ENCODE measurements around the gene GPR39. TPM values are rescaled to one million over a fixed set of nuclear protein-coding genes. Genes with fewer than 3 reads are reported as not detected.

The GPR39 gene
- total and polyA plus RNA-seq, 2 donors = 0.09 to 1.0 TPM

DNA sequence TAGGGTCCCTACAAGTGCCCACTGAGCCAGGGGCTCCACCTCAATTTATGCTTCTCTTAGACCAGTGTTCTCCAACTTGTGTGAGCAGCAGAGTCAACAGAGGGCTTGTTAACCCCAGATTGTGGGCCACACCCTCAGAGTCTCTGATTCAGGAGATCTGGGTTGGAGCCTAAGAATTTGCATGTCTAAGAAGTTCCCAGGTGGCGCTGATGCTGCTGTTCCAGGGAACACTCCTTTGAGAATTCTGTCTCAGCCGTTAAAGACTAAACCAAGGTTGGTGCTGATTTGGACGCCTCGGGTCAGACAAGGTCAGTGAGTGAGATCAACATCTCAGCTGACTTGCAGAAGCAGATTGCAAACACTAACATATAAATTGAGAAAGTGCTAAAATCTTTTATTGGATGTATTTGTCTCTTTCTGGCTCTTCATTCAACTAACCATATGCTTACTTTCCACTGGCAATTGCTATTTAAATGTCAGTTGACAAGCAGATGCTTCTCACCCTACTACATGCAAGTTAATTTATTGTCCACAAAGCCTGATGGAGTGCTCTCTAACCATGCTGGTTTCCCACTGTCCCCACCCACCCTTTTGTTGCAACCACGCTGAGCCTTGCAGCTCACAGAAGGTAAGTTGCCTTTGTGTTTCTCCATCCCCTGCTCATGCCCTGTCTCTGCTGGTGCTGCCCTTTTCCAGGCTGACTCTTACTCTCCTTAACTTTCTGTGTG, 221.9 kb downstream of the GPR39 start:
- H3K36me3 ChIP-seq (ENCODE audit: control insufficient read depth in 2 of 2, insufficient read depth in 2 of 2, low read length in 1 of 2) = no peaks in the 10 kb centered on the region
- H3K4me1 ChIP-seq (ENCODE audit: control insufficient read depth in 2 of 2, insufficient read depth in 2 of 2, low read length in 2 of 2) = no peaks in the 10 kb centered on the region
- no peaks in the 10 kb centered on the region for H3K27me3 ChIP-seq (ENCODE audit: control insufficient read depth in 2 of 2, insufficient read depth in 1 of 2, low read length in 1 of 2)
- H3K9me3 ChIP-seq (ENCODE audit: control insufficient read depth in 2 of 2, insufficient read depth in 1 of 2, low read length in 1 of 2) = no peaks in the 10 kb centered on the region
- DNase-seq (ENCODE audit: low read depth in 6 of 9, low spot score in 9 of 9) = no peak
- no peak overlapping the region for H3K4me3 ChIP-seq (ENCODE audit: low read length in 2 of 2)
- 95% methylated on average over 5 of the region's 5 CpGs for WGBS
- H3K27ac ChIP-seq (ENCODE audit: low read depth in 1 of 2, low read length in 1 of 2) = no peak overlapping the region

DNA sequence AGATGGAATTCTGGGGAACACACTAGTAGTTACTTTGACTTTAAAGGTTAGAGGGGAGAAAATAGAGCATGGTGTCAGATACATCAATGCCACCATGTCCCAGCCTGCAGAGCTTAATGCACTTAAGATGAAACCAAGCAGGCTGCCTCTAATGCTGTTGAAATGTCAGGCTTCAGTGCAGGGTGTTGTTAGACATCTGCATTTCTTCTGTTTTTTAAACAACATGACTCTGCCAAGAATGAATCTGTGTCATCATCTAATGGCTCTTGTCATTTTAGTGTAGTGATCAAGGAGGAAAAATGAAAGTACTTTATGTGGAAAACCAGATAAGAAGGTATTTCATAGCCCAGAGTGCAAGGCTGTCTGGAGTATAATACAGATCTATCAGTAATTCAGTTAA, 223.5 kb downstream of the GPR39 start:
- DNase-seq (ENCODE audit: low read depth in 6 of 9, low spot score in 9 of 9) = no peak
- no peaks in the 10 kb centered on the region for H3K9me3 ChIP-seq (ENCODE audit: control insufficient read depth in 2 of 2, insufficient read depth in 1 of 2, low read length in 1 of 2)
- no peaks in the 10 kb centered on the region for H3K36me3 ChIP-seq (ENCODE audit: control insufficient read depth in 2 of 2, insufficient read depth in 2 of 2, low read length in 1 of 2)
- H3K4me1 ChIP-seq (ENCODE audit: control insufficient read depth in 2 of 2, insufficient read depth in 2 of 2, low read length in 2 of 2) = no peaks in the 10 kb centered on the region
- no peaks in the 10 kb centered on the region for H3K27me3 ChIP-seq (ENCODE audit: control insufficient read depth in 2 of 2, insufficient read depth in 1 of 2, low read length in 1 of 2)
- H3K4me3 ChIP-seq (ENCODE audit: low read length in 2 of 2) = no peak overlapping the region
- H3K27ac ChIP-seq (ENCODE audit: low read depth in 1 of 2, low read length in 1 of 2) = no peak overlapping the region

DNA sequence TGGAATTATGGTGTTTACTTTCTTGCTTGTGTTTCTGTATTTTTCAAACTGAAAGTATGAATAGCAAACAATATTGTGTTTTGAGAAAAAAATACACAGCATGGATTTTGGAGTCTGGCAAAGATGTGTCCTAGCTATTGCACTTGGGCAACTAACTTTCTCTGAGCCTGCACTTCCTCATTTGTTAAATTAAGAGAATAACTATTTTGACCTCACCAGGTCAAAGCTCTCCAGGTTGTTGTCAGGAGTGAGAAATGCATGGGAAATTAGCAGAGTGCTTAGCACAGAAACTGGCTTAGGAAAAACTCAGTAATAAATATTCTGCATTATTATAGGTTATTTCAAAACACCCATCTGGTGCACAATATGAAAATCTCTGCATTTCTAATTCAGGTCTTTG, 225.2 kb downstream of the GPR39 start:
- Histone ChIP-seq H3K4me1 (ENCODE audit: control insufficient read depth in 2 of 2, insufficient read depth in 2 of 2, low read length in 2 of 2) (no peaks in the 10 kb centered on the region), H3K27ac (ENCODE audit: low read depth in 1 of 2, low read length in 1 of 2) (no peak overlapping the region), H3K27me3 (ENCODE audit: control insufficient read depth in 2 of 2, insufficient read depth in 1 of 2, low read length in 1 of 2) (no peaks in the 10 kb centered on the region), H3K4me3 (ENCODE audit: low read length in 2 of 2) (no peak overlapping the region), H3K9me3 (ENCODE audit: control insufficient read depth in 2 of 2, insufficient read depth in 1 of 2, low read length in 1 of 2) (no peaks in the 10 kb centered on the region), H3K36me3 (ENCODE audit: control insufficient read depth in 2 of 2, insufficient read depth in 2 of 2, low read length in 1 of 2) (no peaks in the 10 kb centered on the region)
- no peak for DNase-seq (ENCODE audit: low read depth in 6 of 9, low spot score in 9 of 9)

DNA sequence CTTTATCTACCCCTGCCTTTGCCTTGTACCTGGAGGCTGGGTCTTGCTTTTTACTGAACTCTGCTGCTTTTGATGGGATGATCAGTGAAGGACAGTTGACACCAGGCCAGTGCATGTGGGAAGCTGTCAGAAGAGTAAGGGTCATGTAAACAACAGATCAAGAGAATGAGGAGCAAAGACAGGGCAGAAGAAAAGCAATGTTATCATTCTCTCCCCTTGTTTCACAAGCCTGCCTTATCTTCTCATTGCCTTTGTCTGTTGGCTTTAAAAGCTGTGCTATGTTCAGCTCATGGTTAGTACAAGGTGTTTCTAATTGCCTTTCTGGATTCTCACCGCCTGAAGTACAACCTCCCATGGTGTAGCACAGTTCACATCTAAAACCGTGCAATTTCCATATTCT, 225.8 kb downstream of the GPR39 start:
- Histone ChIP-seq H3K27ac (ENCODE audit: low read depth in 1 of 2, low read length in 1 of 2) (no peak overlapping the region), H3K4me3 (ENCODE audit: low read length in 2 of 2) (no peak overlapping the region), H3K9me3 (ENCODE audit: control insufficient read depth in 2 of 2, insufficient read depth in 1 of 2, low read length in 1 of 2) (no peaks in the 10 kb centered on the region), H3K4me1 (ENCODE audit: control insufficient read depth in 2 of 2, insufficient read depth in 2 of 2, low read length in 2 of 2) (no peaks in the 10 kb centered on the region), H3K36me3 (ENCODE audit: control insufficient read depth in 2 of 2, insufficient read depth in 2 of 2, low read length in 1 of 2) (no peaks in the 10 kb centered on the region), H3K27me3 (ENCODE audit: control insufficient read depth in 2 of 2, insufficient read depth in 1 of 2, low read length in 1 of 2) (no peaks in the 10 kb centered on the region)
- no peak for DNase-seq (ENCODE audit: low read depth in 6 of 9, low spot score in 9 of 9)
- WGBS = 85% methylated on average over 2 of the region's 2 CpGs

DNA sequence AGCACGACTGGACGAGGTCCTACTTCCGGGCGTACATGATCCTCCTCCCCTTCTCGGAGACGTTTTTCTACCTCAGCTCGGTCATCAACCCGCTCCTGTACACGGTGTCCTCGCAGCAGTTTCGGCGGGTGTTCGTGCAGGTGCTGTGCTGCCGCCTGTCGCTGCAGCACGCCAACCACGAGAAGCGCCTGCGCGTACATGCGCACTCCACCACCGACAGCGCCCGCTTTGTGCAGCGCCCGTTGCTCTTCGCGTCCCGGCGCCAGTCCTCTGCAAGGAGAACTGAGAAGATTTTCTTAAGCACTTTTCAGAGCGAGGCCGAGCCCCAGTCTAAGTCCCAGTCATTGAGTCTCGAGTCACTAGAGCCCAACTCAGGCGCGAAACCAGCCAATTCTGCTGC, 228.6 kb downstream of the GPR39 start:
- Histone ChIP-seq H3K4me3 (ENCODE audit: low read length in 2 of 2) (no peak overlapping the region), H3K9me3 (ENCODE audit: control insufficient read depth in 2 of 2, insufficient read depth in 1 of 2, low read length in 1 of 2) (no peaks in the 10 kb centered on the region), H3K4me1 (ENCODE audit: control insufficient read depth in 2 of 2, insufficient read depth in 2 of 2, low read length in 2 of 2) (no peaks in the 10 kb centered on the region), H3K27me3 (ENCODE audit: control insufficient read depth in 2 of 2, insufficient read depth in 1 of 2, low read length in 1 of 2) (no peaks in the 10 kb centered on the region), H3K36me3 (ENCODE audit: control insufficient read depth in 2 of 2, insufficient read depth in 2 of 2, low read length in 1 of 2) (no peaks in the 10 kb centered on the region), H3K27ac (ENCODE audit: low read depth in 1 of 2, low read length in 1 of 2) (no peak overlapping the region)
- no peak for DNase-seq (ENCODE audit: low read depth in 6 of 9, low spot score in 9 of 9)
- 89% methylated on average over 35 of the region's 35 CpGs for WGBS

DNA sequence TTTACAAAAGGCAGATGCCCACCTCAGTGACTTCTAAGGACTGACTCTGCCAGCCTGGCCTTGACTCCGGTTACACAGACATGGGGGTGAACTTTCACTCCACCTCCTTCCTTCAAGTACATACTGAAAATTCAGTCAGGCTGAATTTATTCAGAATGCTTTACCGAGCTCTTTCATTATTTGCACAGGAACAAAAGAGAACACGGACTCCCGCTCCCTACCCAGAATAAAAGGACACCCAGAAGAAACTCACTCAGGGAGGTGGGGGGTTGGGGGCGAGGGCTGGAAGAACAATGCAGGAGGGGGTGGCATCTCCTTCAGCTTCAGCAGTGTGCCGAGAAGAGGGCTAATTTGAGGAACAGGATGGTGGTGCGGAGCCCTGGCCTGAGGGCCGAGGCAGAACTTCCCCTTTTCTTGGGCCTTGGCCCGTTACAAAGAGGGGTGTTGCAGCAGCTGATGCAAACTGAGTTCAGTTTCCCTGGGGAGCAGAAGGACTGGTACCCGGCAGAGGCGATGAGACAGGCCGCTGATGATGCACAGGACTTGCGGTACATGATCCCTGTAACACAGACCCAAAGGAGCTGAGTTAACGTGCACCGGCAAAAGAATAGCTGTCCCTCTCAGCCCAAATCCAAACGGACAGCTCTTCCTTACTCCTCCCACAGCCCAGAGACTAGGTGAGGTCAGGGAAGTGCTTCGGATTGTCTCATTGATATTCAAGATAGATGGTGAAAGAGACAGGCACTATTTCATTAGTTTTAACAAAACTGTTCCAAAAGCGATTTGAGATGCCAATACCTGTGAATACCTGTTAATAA, 229.3 kb downstream of the GPR39 start:
- no peak overlapping the region for H3K27ac ChIP-seq (ENCODE audit: low read depth in 1 of 2, low read length in 1 of 2)
- H3K4me3 ChIP-seq (ENCODE audit: low read length in 2 of 2) = no peak overlapping the region
- no peaks in the 10 kb centered on the region for H3K36me3 ChIP-seq (ENCODE audit: control insufficient read depth in 2 of 2, insufficient read depth in 2 of 2, low read length in 1 of 2)
- 50% methylated on average over 18 of the region's 18 CpGs for WGBS
- no peak for DNase-seq (ENCODE audit: low read depth in 6 of 9, low spot score in 9 of 9)
- no peaks in the 10 kb centered on the region for H3K9me3 ChIP-seq (ENCODE audit: control insufficient read depth in 2 of 2, insufficient read depth in 1 of 2, low read length in 1 of 2)
- no peaks in the 10 kb centered on the region for H3K4me1 ChIP-seq (ENCODE audit: control insufficient read depth in 2 of 2, insufficient read depth in 2 of 2, low read length in 2 of 2)
- H3K27me3 ChIP-seq (ENCODE audit: control insufficient read depth in 2 of 2, insufficient read depth in 1 of 2, low read length in 1 of 2) = no peaks in the 10 kb centered on the region

DNA sequence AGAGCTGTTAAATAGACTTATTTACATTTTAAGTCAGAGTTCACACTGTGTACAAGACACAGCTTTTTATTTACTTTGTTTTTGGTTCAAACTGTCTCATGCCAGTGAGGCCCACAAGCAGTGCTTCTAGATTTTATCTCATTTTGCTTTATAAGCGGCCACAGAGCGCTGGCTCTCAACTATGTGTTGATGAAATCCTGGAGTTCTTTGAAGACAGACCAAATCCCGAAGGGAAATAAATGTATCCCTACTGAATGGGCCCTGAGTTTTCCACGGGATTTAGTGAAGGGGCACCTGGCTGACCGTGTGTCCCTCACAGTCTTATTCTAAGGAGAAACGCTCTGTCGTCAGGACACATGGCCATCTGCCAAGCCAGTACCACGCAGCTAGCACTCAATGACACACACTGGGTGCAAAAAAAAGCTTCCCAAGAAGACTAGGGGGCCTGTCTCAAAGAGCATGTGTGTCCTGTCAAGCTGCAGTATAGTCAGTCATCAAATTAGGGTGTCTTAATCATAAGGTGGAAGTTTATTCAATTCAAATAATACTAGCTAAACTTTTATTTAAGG, 230.0 kb downstream of the GPR39 start:
- Histone ChIP-seq H3K9me3 (ENCODE audit: control insufficient read depth in 2 of 2, insufficient read depth in 1 of 2, low read length in 1 of 2) (no peaks in the 10 kb centered on the region), H3K36me3 (ENCODE audit: control insufficient read depth in 2 of 2, insufficient read depth in 2 of 2, low read length in 1 of 2) (no peaks in the 10 kb centered on the region), H3K27me3 (ENCODE audit: control insufficient read depth in 2 of 2, insufficient read depth in 1 of 2, low read length in 1 of 2) (no peaks in the 10 kb centered on the region), H3K27ac (ENCODE audit: low read depth in 1 of 2, low read length in 1 of 2) (no peak overlapping the region), H3K4me3 (ENCODE audit: low read length in 2 of 2) (no peak overlapping the region), H3K4me1 (ENCODE audit: control insufficient read depth in 2 of 2, insufficient read depth in 2 of 2, low read length in 2 of 2) (no peaks in the 10 kb centered on the region)
- WGBS = 87% methylated on average over 8 of the region's 8 CpGs
- DNase-seq (ENCODE audit: low read depth in 6 of 9, low spot score in 9 of 9) = no peak

DNA sequence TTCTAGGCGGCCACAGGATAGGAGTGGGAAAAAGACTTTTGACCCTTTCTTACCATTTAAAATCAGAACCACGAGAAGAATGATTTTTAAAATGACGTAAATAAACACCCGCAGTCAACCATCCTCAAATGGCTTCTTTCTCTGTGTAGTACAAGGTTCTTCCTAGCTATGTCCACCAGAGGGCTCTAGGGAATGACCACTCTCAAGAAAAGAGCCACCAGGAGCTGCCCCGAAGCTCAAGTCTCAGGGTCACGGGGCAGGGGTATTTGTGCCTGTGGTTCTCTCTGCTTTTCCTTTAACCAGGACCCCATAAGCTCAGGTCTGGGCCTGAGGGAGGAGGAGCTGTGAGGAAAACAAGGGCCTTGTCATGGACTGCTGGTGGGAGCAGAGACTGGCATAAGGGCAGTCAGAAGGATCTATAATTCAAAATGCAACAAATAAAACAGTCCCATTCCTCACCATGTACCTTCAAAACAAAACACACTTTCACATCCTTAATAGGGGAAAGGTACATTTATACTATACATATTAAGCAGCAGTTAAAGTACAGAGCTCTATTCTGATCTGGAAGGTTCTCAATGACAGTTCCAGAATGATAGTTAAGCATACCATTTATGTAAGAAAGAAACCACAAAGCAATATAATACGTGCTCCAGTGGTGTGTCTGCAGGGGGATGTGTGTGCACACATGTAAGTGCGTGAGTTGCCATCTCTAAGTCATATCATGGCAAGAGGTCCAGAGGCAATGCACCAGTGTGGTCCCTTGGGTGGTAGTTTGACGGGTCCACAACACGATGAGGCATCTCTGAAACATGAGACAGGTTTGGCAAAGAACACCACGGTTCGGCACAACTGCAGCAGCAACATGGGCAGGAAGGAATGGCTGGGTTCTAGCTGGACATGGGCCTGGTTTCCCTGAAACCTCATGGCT, 234.8 kb downstream of the GPR39 start:
- H3K27ac ChIP-seq (ENCODE audit: low read depth in 1 of 2, low read length in 1 of 2) = no peak overlapping the region
- no peaks in the 10 kb centered on the region for H3K27me3 ChIP-seq (ENCODE audit: control insufficient read depth in 2 of 2, insufficient read depth in 1 of 2, low read length in 1 of 2)
- 89% methylated on average over 12 of the region's 12 CpGs for WGBS
- no peak overlapping the region for H3K4me3 ChIP-seq (ENCODE audit: low read length in 2 of 2)
- no peaks in the 10 kb centered on the region for H3K9me3 ChIP-seq (ENCODE audit: control insufficient read depth in 2 of 2, insufficient read depth in 1 of 2, low read length in 1 of 2)
- H3K36me3 ChIP-seq (ENCODE audit: control insufficient read depth in 2 of 2, insufficient read depth in 2 of 2, low read length in 1 of 2) = no peaks in the 10 kb centered on the region
- H3K4me1 ChIP-seq (ENCODE audit: control insufficient read depth in 2 of 2, insufficient read depth in 2 of 2, low read length in 2 of 2) = no peaks in the 10 kb centered on the region
- DNase-seq (ENCODE audit: low read depth in 6 of 9, low spot score in 9 of 9) = no peak

All from thymus (tissue), 11 donors.